ENCODE data around the gene DIAPH2.

GRCh38 chrX:96861218-96861617 is 176.6 kb downstream of the DIAPH2 start:
- TF ChIP-seq POLR2A (IDR thresholded peaks at IDR 0.05; ENCODE audit: low read depth, low read length) (no peak), POLR2AphosphoS5 (IDR thresholded peaks at IDR 0.05; ENCODE audit: low read depth, low read length) (no peak), TAF1 (IDR thresholded peaks at IDR 0.05; ENCODE audit: borderline replicate concordance, low read depth, low read length) (no peak)

Measured in GM12892 (cell line).